ENCODE results near the gene EIF3B. TPM values are rescaled to one million over a fixed set of nuclear protein-coding genes. Genes with fewer than 3 reads are reported as not detected.

The EIF3B gene
- total RNA-seq, 1 donor from 2014 or later, result 84.9 TPM

DNA sequence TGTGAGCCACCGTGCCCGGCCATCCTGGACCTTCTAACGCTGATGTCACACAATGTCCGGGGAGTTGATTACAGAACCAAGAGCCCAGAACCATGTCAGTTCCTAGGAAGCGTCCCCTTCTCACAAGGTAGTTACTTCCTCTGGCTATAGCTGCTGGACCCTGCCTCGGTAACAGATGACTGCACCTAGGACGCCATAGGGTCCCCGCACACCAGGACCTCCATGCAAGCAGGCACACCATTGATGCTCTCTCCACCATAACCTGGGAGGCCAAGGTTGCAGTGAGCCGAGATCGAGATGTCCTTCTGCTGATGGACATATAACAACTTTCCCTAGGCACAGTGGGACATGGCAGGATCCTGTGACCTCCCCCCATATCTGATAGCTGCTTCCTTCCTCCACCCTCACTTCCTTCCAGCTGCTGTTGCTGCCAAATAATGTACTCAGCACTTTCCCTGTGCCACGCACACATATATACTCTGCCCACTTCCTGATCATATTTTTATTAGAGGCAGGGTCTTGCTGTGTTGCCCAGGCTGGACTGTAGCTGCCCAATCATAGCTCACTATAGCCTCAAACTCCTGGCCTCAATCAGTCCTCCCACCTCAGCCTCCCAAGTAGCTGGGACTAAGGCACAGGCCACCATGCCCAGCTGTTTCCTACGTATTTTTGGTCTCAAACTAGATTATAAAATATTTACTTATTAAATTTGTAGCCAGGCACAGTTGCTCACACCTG lies 36.9 kb upstream of the EIF3B start:
- Histone ChIP-seq H3K9me3 (no peaks in the 10 kb centered on the region), H3K4me3 (no peak overlapping the region), H3K4me1 (peaks cover 0 to 7% of the 10 kb centered on the region in 2 donors), H3K36me3 (no peaks in the 10 kb centered on the region), H3K27ac (no peak overlapping the region), H3K27me3 (no peaks in the 10 kb centered on the region)
- TF ChIP-seq, protein P1, sequence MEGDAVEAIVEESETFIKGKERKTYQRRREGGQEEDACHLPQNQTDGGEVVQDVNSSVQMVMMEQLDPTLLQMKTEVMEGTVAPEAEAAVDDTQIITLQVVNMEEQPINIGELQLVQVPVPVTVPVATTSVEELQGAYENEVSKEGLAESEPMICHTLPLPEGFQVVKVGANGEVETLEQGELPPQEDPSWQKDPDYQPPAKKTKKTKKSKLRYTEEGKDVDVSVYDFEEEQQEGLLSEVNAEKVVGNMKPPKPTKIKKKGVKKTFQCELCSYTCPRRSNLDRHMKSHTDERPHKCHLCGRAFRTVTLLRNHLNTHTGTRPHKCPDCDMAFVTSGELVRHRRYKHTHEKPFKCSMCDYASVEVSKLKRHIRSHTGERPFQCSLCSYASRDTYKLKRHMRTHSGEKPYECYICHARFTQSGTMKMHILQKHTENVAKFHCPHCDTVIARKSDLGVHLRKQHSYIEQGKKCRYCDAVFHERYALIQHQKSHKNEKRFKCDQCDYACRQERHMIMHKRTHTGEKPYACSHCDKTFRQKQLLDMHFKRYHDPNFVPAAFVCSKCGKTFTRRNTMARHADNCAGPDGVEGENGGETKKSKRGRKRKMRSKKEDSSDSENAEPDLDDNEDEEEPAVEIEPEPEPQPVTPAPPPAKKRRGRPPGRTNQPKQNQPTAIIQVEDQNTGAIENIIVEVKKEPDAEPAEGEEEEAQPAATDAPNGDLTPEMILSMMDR (IDR thresholded peaks at IDR 0.05), result no peak
- no peak for DNase-seq (ENCODE audit: low spot score in 2 of 2)
- intact Hi-C loops (cut with DNase I), result no loop called here

DNA sequence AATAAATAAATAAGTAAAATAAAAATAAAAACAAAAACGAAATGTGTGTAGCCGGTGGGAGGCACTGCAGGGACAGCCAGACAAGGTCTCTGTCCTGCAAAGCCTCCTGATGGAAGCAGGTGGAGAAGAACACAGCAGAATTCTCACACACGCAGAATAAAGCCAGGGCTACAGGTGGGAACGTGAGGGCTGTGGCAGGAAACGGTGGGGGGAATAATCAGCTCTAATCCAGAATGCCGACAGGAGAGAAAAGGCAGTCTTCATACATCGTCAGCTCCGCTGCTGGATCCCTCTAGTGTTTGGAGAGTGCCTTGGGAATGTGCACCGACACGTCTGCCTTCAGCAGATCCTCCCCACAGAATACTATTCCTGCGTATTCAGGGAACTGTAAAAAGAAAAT lies 33.6 kb upstream of the EIF3B start:
- Histone ChIP-seq H3K4me3 (no peak overlapping the region), H3K9me3 (no peaks in the 10 kb centered on the region), H3K4me1 (no peaks in the 10 kb centered on the region), H3K27ac (no peak overlapping the region), H3K36me3 (no peaks in the 10 kb centered on the region), H3K27me3 (no peaks in the 10 kb centered on the region)
- intact Hi-C loops (cut with DNase I), result no loop called here
- no peak for DNase-seq (ENCODE audit: low spot score in 2 of 2)
- TF ChIP-seq, protein P1 (IDR thresholded peaks at IDR 0.05), result no peak

DNA sequence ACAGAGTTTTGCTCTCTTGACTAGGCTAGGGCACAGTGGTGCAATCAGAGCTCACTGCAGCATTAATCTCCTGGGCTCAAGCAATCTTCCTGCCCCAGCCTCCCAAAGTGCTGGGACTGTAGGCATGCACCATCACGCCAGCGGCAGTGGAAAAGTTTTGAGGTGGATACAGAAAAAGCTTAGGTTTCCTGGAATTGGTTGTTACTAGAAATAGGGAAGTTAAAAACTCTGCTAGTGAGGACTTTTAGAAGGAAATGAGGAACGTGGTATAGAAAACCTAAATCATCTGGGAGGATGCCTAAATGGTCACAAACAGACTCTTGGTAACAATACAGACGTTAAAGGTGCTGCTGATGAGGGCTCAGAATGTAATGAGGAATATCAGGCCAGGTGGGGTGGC lies 29.5 kb upstream of the EIF3B start:
- no peaks in the 10 kb centered on the region for H3K27me3 ChIP-seq
- TF ChIP-seq, protein P1 (IDR thresholded peaks at IDR 0.05), result no peak
- DNase-seq (ENCODE audit: low spot score in 2 of 2), result no peak
- no peaks in the 10 kb centered on the region for H3K36me3 ChIP-seq
- intact Hi-C loops (cut with DNase I), result no loop called here
- H3K9me3 ChIP-seq, result no peaks in the 10 kb centered on the region
- H3K4me1 ChIP-seq, result no peaks in the 10 kb centered on the region
- H3K4me3 ChIP-seq, result no peak overlapping the region
- no peak overlapping the region for H3K27ac ChIP-seq

DNA sequence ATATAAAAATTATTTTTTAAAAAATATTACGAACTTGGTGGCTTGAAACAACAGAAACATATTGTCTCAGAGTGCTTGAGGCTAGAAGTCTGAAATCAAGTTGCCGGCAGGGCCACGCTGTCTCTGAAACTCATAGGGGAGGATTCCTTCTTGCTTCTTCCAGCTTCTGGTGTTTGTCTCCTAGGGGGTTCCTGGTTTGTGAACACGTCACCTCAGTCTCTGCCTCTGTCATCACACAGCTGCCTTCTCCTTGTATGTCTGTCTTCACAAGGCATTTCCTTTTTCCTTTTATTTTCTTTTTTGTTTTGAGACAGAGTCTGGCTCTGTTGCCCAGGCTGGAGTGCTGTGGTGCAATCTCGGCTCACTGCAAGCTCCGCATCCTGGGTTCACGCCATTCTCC lies 27.7 kb upstream of the EIF3B start:
- TF ChIP-seq, protein P1 (IDR thresholded peaks at IDR 0.05), result no peak

DNA sequence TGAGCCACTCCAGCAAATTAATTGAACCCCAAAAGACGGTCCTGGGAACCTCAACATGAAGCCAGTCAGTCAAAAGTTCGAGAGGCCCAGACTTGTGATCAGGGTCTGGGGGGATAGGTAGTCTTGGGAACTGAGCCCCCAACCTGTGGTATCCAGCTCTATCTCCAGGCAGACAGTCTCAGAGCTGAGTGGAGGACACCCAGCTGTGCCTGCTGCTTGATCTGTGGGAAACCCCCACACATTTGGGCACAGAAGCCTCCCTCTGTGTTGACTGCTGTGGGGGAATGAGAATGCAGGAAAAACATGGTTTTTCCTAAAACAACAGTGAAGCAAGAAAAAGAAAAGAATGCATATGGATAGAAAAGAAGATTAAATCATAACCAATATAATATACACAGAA lies 24.1 kb upstream of the EIF3B start:
- H3K36me3 ChIP-seq, result no peaks in the 10 kb centered on the region
- TF ChIP-seq, protein P1 (IDR thresholded peaks at IDR 0.05), result no peak
- DNase-seq (ENCODE audit: low spot score in 2 of 2), result no peak
- H3K4me3 ChIP-seq, result no peak overlapping the region
- H3K27ac ChIP-seq, result no peak overlapping the region
- no peaks in the 10 kb centered on the region for H3K4me1 ChIP-seq
- intact Hi-C loops (cut with DNase I), result no loop called here
- H3K9me3 ChIP-seq, result no peaks in the 10 kb centered on the region
- no peaks in the 10 kb centered on the region for H3K27me3 ChIP-seq

More for the DNA sequence above, 27.7 kb upstream of the EIF3B start:
- Histone ChIP-seq H3K4me3 (no peak overlapping the region), H3K9me3 (no peaks in the 10 kb centered on the region), H3K27me3 (no peaks in the 10 kb centered on the region), H3K27ac (no peak overlapping the region), H3K4me1 (no peaks in the 10 kb centered on the region), H3K36me3 (no peaks in the 10 kb centered on the region)
- intact Hi-C loops (cut with DNase I), result no loop called here
- peak in 1 of 2 donors; percentile 20 for DNase-seq (ENCODE audit: low spot score in 2 of 2)

All from ascending aorta (tissue), 2 donors.